Glomerular endothelial cell (primary cell): Measurements from ENCODE around the gene SLC32A1. TPM values are rescaled to one million over a fixed set of nuclear protein-coding genes. Genes with fewer than 3 reads are reported as not detected.

Source experiments
- DNase-seq: peaks from one replicate; pipeline ENCODE4 v3.0.0-alpha.2; 2011; ENCODE audit warnings: low read depth, low spot score; ENCODE audit errors: extremely low read depth
- total RNA-seq: library from RNA; depleted of rRNA; stranded (reverse); fragments of >200 nt; gene quantifications from 2 replicates; pipeline ENCODE4 v1.2.3, GENCODE V29; 2015

SLC32A1 gene
- total RNA-seq, 1 donor from 2014 or later, result not detected

- DNase-seq, result no peak
These were observed 27.2 kb downstream of the SLC32A1 start for GRCh38 chr20:38751360-38751976.

- DNase-seq, result no peak
These were observed 27.7 kb downstream of the SLC32A1 start for GRCh38 chr20:38752029-38752428.

GRCh38 chr20:38754924-38755323, 30.6 kb downstream of the SLC32A1 start:
- no peak for DNase-seq

GRCh38 chr20:38755324-38755910, 31.1 kb downstream of the SLC32A1 start:
- no peak for DNase-seq

GRCh38 chr20:38757145-38757775, 33.0 kb downstream of the SLC32A1 start:
- peak; percentile 48 for DNase-seq

GRCh38 chr20:38759106-38759505, 34.8 kb downstream of the SLC32A1 start:
- no peak for DNase-seq

- DNase-seq, result no peak
These were observed 36.7 kb downstream of the SLC32A1 start for GRCh38 chr20:38760978-38761377.

- DNase-seq, result no peak
These were observed 37.9 kb downstream of the SLC32A1 start for GRCh38 chr20:38762174-38762573.

- DNase-seq, result no peak
These were observed 39.3 kb downstream of the SLC32A1 start for GRCh38 chr20:38763616-38764015.

- DNase-seq, result no peak
These were observed 40.5 kb downstream of the SLC32A1 start for GRCh38 chr20:38764567-38765318.

- DNase-seq, result no peak
These were observed 41.8 kb downstream of the SLC32A1 start for GRCh38 chr20:38766071-38766470.

- DNase-seq, result no peak
These were observed 45.4 kb downstream of the SLC32A1 start for GRCh38 chr20:38769376-38770295.

- no peak for DNase-seq
These were observed 46.3 kb downstream of the SLC32A1 start for GRCh38 chr20:38770546-38770945.

GRCh38 chr20:38770970-38771369, 46.7 kb downstream of the SLC32A1 start:
- DNase-seq, result no peak

GRCh38 chr20:38771621-38772020, 47.3 kb downstream of the SLC32A1 start:
- DNase-seq, result no peak

GRCh38 chr20:38774167-38774566, 49.9 kb downstream of the SLC32A1 start:
- no peak for DNase-seq

- DNase-seq, result no peak
These were observed 52.1 kb downstream of the SLC32A1 start for GRCh38 chr20:38776363-38776762.
